A673 (cell line): ENCODE data around the gene KIAA0232. TPM values are rescaled to one million over a fixed set of nuclear protein-coding genes. Genes with fewer than 3 reads are reported as not detected.

Source experiments
- BruUV-seq: library from RNA; stranded (reverse); fragments of 400-500 nt; replicated peaks from 2 replicates; lab custom pipeline; 2021; lab: Mats Ljungman, UMichigan
- CTCF ChIA-PET: fragments of 300-600 bp; sonication (Branson Sonifier 250); formaldehyde crosslinking; loops from one replicate; lab custom pipeline; 2022; ENCODE audit warnings: antibody characterized with exemption; lab: Charles Lee
- POLR2A ChIA-PET: fragments of 300-600 bp; sonication (Branson Sonifier 250); formaldehyde crosslinking; loops from one replicate; lab custom pipeline; 2022; ENCODE audit warnings: antibody characterized with exemption; ENCODE audit not compliant: low non-redundant PET; lab: Charles Lee
- DNase-seq: peaks from one replicate; pipeline ENCODE4 v3.0.0-alpha.2; 2015; ENCODE audit warnings: low spot score
- H3K27ac ChIP-seq: fragments of 200-600 bp; sonication (generic); 2 replicates; pipeline ENCODE4 v1.5.1; 2016; ENCODE audit warnings: mixed run types, low read depth, mild to moderate bottlenecking, mixed read lengths, antibody characterized with exemption, low read length; ENCODE audit not compliant: poor library complexity, severe bottlenecking
- H3K27me3 ChIP-seq: fragments of 200-600 bp; sonication (generic); replicated peaks from 2 replicates; pipeline ENCODE4 v1.6.1; 2017; ENCODE audit warnings: mixed run types, low read depth, mild to moderate bottlenecking, mixed read lengths, antibody characterized with exemption, low read length; ENCODE audit not compliant: insufficient read depth, poor library complexity
- H3K36me3 ChIP-seq: fragments of 200-600 bp; sonication (generic); 2 replicates; pipeline ENCODE4 v1.6.1; 2016; ENCODE audit warnings: mixed run types, mild to moderate bottlenecking, mixed read lengths, antibody characterized with exemption, low read length; ENCODE audit not compliant: insufficient read depth, poor library complexity, severe bottlenecking
- H3K4me1 ChIP-seq: fragments of 200-600 bp; sonication (generic); 2 replicates; pipeline ENCODE4 v1.6.1; 2017; ENCODE audit warnings: mixed run types, mild to moderate bottlenecking, mixed read lengths, antibody characterized with exemption, low read length; ENCODE audit not compliant: insufficient read depth, poor library complexity, severe bottlenecking
- H3K4me3 ChIP-seq: fragments of 200-600 bp; sonication (generic); 2 replicates; pipeline ENCODE4 v1.5.1; 2016; ENCODE audit warnings: low read depth, mixed run types, mild to moderate bottlenecking, mixed read lengths, low read length; ENCODE audit not compliant: poor library complexity, severe bottlenecking
- H3K9me3 ChIP-seq: fragments of 200-600 bp; sonication (generic); 2 replicates; pipeline ENCODE4 v1.6.1; 2016; ENCODE audit warnings: mixed run types, low read depth, mild to moderate bottlenecking, mixed read lengths, antibody characterized with exemption, low read length; ENCODE audit not compliant: poor library complexity, severe bottlenecking
- EZH2 ChIP-seq: fragments of 200-600 bp; sonication (generic); IDR thresholded peaks from 2 replicates; pipeline ENCODE4 v1.6.1; 2017; ENCODE audit warnings: borderline replicate concordance, low read depth, mild to moderate bottlenecking, mixed read lengths, antibody characterized with exemption, low read length; ENCODE audit not compliant: poor library complexity, severe bottlenecking
- intact Hi-C: fragments of 100-400 bp; cut with micrococcal nuclease; formaldehyde crosslinking; loops from one replicate; pipeline ENCODE4 v1.10.0; 2022; ENCODE audit not compliant: unreplicated experiment
- total RNA-seq: library from RNA; stranded (reverse); gene quantifications from 2 replicates; pipeline ENCODE4 v1.2.3, GENCODE V29; 2021
- TF ChIP-seq, protein P1 (sequence below): fragments of 300-800, 200-600 bp; sonication (generic); conservative IDR thresholded peaks from 2 replicates; pipeline ENCODE4 v1.5.1; 2017; ENCODE audit warnings: low read depth, mild to moderate bottlenecking, antibody characterized with exemption, low read length, moderate library complexity, mixed read lengths

Gene KIAA0232
- total RNA-seq, 1 experiment from 2014 or later = 30.2 TPM

DNA sequence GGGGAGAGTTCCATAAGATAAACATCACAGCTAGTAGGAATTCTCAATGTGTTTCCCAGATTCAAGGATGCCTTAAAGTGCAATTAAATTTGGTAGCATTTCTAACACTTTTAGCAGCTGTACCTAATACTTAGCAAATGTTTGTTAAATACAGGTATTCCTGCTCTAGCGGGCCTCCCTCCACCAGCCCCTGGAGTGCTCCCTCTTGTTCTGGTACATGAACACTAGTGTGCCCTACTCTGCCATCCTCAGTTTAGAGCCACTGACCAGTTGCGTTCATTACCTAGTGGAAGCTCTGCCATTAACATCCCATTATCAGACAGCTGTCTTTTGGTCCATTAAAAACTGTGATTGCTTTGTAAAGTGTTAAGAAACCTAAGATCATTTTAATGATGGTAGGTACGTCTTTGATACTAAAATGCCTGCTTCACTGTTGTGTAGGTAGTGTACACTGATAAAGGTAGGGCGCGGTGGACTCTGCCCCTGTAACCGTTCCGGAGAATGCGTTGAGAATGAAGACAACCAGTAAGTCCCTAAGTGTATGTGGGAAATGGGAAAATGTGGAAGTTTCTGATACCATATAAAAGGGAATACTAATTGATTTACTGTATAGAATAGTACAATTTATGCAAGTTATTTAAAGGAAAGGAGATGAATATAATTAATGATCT lies 21.7 kb downstream of the KIAA0232 start:
- no peak overlapping the region for H3K4me3 ChIP-seq
- no peak overlapping the region for H3K27ac ChIP-seq
- CTCF ChIA-PET = no interaction called here
- no peaks in the 10 kb centered on the region for H3K36me3 ChIP-seq
- no peaks in the 10 kb centered on the region for H3K9me3 ChIP-seq
- BruUV-seq = no TSS peak
- intact Hi-C loops = no loop called here
- no peaks in the 10 kb centered on the region for H3K27me3 ChIP-seq
- no peak for TF ChIP-seq EZH2
- TF ChIP-seq, protein P1, sequence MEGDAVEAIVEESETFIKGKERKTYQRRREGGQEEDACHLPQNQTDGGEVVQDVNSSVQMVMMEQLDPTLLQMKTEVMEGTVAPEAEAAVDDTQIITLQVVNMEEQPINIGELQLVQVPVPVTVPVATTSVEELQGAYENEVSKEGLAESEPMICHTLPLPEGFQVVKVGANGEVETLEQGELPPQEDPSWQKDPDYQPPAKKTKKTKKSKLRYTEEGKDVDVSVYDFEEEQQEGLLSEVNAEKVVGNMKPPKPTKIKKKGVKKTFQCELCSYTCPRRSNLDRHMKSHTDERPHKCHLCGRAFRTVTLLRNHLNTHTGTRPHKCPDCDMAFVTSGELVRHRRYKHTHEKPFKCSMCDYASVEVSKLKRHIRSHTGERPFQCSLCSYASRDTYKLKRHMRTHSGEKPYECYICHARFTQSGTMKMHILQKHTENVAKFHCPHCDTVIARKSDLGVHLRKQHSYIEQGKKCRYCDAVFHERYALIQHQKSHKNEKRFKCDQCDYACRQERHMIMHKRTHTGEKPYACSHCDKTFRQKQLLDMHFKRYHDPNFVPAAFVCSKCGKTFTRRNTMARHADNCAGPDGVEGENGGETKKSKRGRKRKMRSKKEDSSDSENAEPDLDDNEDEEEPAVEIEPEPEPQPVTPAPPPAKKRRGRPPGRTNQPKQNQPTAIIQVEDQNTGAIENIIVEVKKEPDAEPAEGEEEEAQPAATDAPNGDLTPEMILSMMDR = no peak
- POLR2A ChIA-PET = no interaction called here
- H3K4me1 ChIP-seq = peaks cover 12% of the 10 kb centered on the region
- DNase-seq = no peak

DNA sequence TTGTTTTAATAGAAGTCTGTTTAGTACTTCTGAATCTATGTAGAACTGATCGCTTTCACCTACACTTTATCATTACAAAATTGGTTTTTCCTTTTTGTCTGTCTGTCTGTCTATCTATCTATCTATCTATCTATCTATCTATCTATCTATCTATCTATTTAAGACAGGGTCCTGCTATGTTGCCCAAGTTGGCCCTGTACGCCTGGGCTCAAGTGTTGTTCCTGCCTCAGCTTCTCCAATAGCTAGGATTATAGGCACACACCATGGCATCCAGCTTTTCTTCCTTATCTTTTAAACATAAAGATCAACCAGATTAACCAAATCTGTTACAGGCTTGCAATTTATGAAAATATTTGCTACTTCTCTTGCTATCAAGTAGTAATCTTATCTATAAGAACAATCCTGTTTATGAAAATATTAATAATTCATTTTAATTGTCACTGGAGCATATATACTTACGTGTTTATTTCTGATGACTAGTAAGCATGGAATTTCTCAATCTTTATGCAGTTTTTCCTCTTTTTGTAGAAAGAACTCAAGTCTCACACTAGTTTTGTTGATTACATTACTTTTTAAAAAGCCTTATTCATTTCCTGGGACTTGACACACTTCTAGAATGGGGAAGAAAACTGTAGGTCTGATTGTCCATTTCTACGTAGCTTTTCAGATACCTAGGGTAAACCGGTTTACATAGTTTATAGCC lies 24.5 kb downstream of the KIAA0232 start:
- no peak for DNase-seq
- intact Hi-C loops = no loop called here
- BruUV-seq = no TSS peak
- POLR2A ChIA-PET = no interaction called here
- Histone ChIP-seq H3K9me3 (no peaks in the 10 kb centered on the region), H3K4me1 (peaks cover 12% of the 10 kb centered on the region), H3K36me3 (no peaks in the 10 kb centered on the region), H3K4me3 (no peak overlapping the region), H3K27me3 (no peaks in the 10 kb centered on the region), H3K27ac (no peak overlapping the region)
- TF ChIP-seq, protein P1 = no peak
- no peak for TF ChIP-seq EZH2
- CTCF ChIA-PET = no interaction called here

DNA sequence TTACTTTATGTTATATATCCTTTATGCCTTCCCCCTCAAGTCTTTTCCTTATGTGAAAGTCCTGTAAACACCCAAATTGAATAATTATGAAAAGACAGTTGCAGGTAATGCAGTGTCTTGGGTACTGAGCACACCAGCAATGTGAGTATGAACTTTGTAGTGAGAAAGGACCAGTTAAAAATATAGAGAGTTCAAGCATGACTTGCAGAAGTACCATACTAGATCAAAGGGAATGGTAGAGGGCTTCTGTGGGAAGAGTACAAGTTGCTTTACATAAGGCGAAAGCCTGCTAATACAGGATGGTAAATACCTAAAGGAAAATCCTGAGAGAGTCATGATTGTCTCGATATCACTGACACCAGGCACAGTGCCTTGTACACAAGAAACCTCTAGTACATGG lies 25.7 kb downstream of the KIAA0232 start:
- H3K4me1 ChIP-seq = peaks cover 12% of the 10 kb centered on the region
- BruUV-seq = no TSS peak
- no peaks in the 10 kb centered on the region for H3K9me3 ChIP-seq
- DNase-seq = no peak
- no peak overlapping the region for H3K27ac ChIP-seq
- no peaks in the 10 kb centered on the region for H3K36me3 ChIP-seq
- TF ChIP-seq, protein P1 = no peak
- TF ChIP-seq EZH2 = no peak
- intact Hi-C loops = no loop called here
- H3K27me3 ChIP-seq = no peaks in the 10 kb centered on the region
- no peak overlapping the region for H3K4me3 ChIP-seq
- ChIA-PET POLR2A (no interaction called here), CTCF (no interaction called here)
